HCT116 (cell line): ENCODE data around the gene BCR. TPM values are rescaled to one million over a fixed set of nuclear protein-coding genes. Genes with fewer than 3 reads are reported as not detected.

Source experiments
- ATAC-seq: fragments of 200-7000 bp; cut with Tn5 transposase; 2 replicates; pipeline ENCODE4 v1.9.1; 2020; ENCODE audit warnings: mild to moderate bottlenecking, moderate library complexity
- BruUV-seq: library from RNA; stranded (reverse); fragments of 400-500 nt; replicated peaks from 2 replicates; lab custom pipeline; 2021; lab: Mats Ljungman, UMichigan
- CTCF ChIA-PET: fragments of 300-600 bp; sonication (Branson Sonifier 250); formaldehyde crosslinking; loops from one replicate; lab custom pipeline; 2021; ENCODE audit warnings: antibody characterized with exemption; lab: Charles Lee
- POLR2A ChIA-PET: fragments of 300-600, 350-600 bp; sonication (Branson Sonifier 250); formaldehyde crosslinking; loops from one replicate; lab custom pipeline; 2021; ENCODE audit warnings: antibody characterized with exemption; lab: Charles Lee
- RAD21 ChIA-PET, 2 experiments: fragments of 300-600 bp; sonication (Branson Sonifier 250); formaldehyde crosslinking; loops; one replicate each; lab custom pipeline; 2023; ENCODE audit warnings: low total read pairs in 2 of 2; ENCODE audit not compliant: uncharacterized antibody in 2 of 2, unreplicated experiment in 2 of 2, low non-redundant PET in 1 of 2; lab: Charles Lee
- DNase-seq: peaks from one replicate; pipeline ENCODE4 v3.0.0-alpha.2; 2010; ENCODE audit warnings: low read depth, low spot score
- H2AFZ ChIP-seq: fragments of 200-600 bp; shearing (Covaris generic), sonication (generic); 2 replicates; pipeline ENCODE4 v1.6.1; 2017; ENCODE audit warnings: low read depth, mixed run types, mixed read lengths, antibody characterized with exemption, low read length; ENCODE audit not compliant: poor library complexity, severe bottlenecking
- H3K27ac ChIP-seq: 2 replicates; pipeline ENCODE4 v1.5.1; 2012; ENCODE audit warnings: low read depth, low read length
- H3K27me3 ChIP-seq: fragments of 200-600 bp; sonication (generic); 2 replicates; pipeline ENCODE4 v1.6.1; 2016; ENCODE audit warnings: mixed run types, low read length, mixed read lengths; ENCODE audit not compliant: insufficient read depth
- H3K36me3 ChIP-seq, 2 experiments: fragments of 200-500 bp in 1 of 2; fragments of 200-600 bp in 1 of 2; sonication (Bioruptor generic) in 1 of 2; sonication (generic) in 1 of 2; 2 replicates each; pipeline versions ENCODE4 v1.5.1 to v1.6.1; 2014 to 2016; ENCODE audit warnings: low read length in 2 of 2, inconsistent platforms in 1 of 2, mixed read lengths in 1 of 2, mixed run types in 1 of 2; ENCODE audit not compliant: insufficient read depth in 2 of 2, control insufficient read depth in 1 of 2
- H3K4me1 ChIP-seq, 2 experiments: fragments of 200-600 bp in 1 of 2; sonication (generic) in 1 of 2; 2 replicates each; pipeline versions ENCODE4 v1.5.1 to v1.6.1; 2012 to 2017; ENCODE audit warnings: low read length in 2 of 2, inconsistent platforms in 1 of 2, mild to moderate bottlenecking in 1 of 2, mixed read lengths in 1 of 2, mixed run types in 1 of 2, moderate library complexity in 1 of 2; ENCODE audit not compliant: insufficient read depth in 2 of 2, control insufficient read depth in 1 of 2
- H3K4me2 ChIP-seq: fragments of 200-600 bp; sonication (generic); 2 replicates; pipeline ENCODE4 v1.6.1; 2017; ENCODE audit warnings: mixed run types, low read length, mixed read lengths
- H3K4me3 ChIP-seq, 2 experiments: fragments of 200-600 bp in 1 of 2; sonication (generic) in 1 of 2; replicated peaks in 1 of 2; 2 replicates each; pipeline ENCODE4 v1.5.1; 2011 to 2016; ENCODE audit warnings: low read length in 2 of 2, control low read depth in 1 of 2, low read depth in 1 of 2, mild to moderate bottlenecking in 1 of 2, mixed read lengths in 1 of 2, mixed run types in 1 of 2
- H3K79me2 ChIP-seq: fragments of 200-600 bp; sonication (generic); 2 replicates; pipeline ENCODE4 v1.6.1; 2017; ENCODE audit warnings: mild to moderate bottlenecking, mixed run types, low read length, moderate library complexity, mixed read lengths; ENCODE audit not compliant: insufficient read depth
- H3K9ac ChIP-seq: fragments of 200-600 bp; sonication (generic); 2 replicates; pipeline ENCODE4 v1.6.1; 2016; ENCODE audit warnings: low read length, mixed read lengths
- H3K9me2 ChIP-seq: fragments of 200-600 bp; sonication (generic), shearing (Covaris generic); 2 replicates; pipeline ENCODE4 v1.6.1; 2017; ENCODE audit warnings: mixed run types, mild to moderate bottlenecking, moderate library complexity; ENCODE audit not compliant: insufficient read depth
- H3K9me3 ChIP-seq, 2 experiments: fragments of 200-500 bp in 1 of 2; fragments of 200-600 bp in 1 of 2; sonication (Bioruptor generic) in 1 of 2; sonication (generic) in 1 of 2; 2 replicates each; pipeline ENCODE4 v1.6.1; 2014 to 2017; ENCODE audit warnings: low read length in 2 of 2, mixed read lengths in 2 of 2, inconsistent platforms in 1 of 2, low read depth in 1 of 2, mild to moderate bottlenecking in 1 of 2, mixed run types in 1 of 2, moderate library complexity in 1 of 2; ENCODE audit not compliant: control insufficient read depth in 1 of 2, insufficient read depth in 1 of 2
- H4K20me1 ChIP-seq: fragments of 200-600 bp; sonication (generic), shearing (Covaris generic); 2 replicates; pipeline ENCODE4 v1.6.1; 2017; ENCODE audit warnings: mixed run types, mild to moderate bottlenecking, moderate library complexity; ENCODE audit not compliant: insufficient read depth
- ATF3 ChIP-seq: IDR thresholded peaks from 2 replicates; pipeline ENCODE4 v1.6.1; 2012
- CBX3 ChIP-seq: IDR thresholded peaks from 2 replicates; pipeline ENCODE4 v1.6.1; 2012; ENCODE audit warnings: low read depth
- CTCF ChIP-seq, 3 experiments: fragments of 200-600 bp in 1 of 3; sonication (generic) in 1 of 3; IDR thresholded peaks in 2 of 3; conservative IDR thresholded peaks in 1 of 3; 2 replicates each; pipeline ENCODE4 v1.5.1; 2012 to 2017; ENCODE audit warnings: low read depth in 2 of 3, low read length in 2 of 3, antibody characterized with exemption in 1 of 3, borderline replicate concordance in 1 of 3, control low read depth in 1 of 3, mild to moderate bottlenecking in 1 of 3, mixed read lengths in 1 of 3, mixed run types in 1 of 3, moderate library complexity in 1 of 3; ENCODE audit not compliant: insufficient read depth in 1 of 3
- EGR1 ChIP-seq: IDR thresholded peaks from 2 replicates; pipeline ENCODE4 v1.6.1; 2012; ENCODE audit warnings: low read depth
- ELF1 ChIP-seq: IDR thresholded peaks from 2 replicates; pipeline ENCODE4 v1.6.1; 2012; ENCODE audit warnings: low read depth, borderline replicate concordance
- JUND ChIP-seq: IDR thresholded peaks from 2 replicates; pipeline ENCODE4 v1.6.1; 2012
- POLR2A ChIP-seq: IDR thresholded peaks from 2 replicates; pipeline ENCODE4 v1.7.0; 2011; ENCODE audit warnings: borderline replicate concordance; ENCODE audit not compliant: insufficient read depth, insufficient read length; ENCODE audit errors: extremely low read depth
- RAD21 ChIP-seq: IDR thresholded peaks from 2 replicates; pipeline ENCODE4 v1.6.1; 2012; ENCODE audit warnings: low read depth, mild to moderate bottlenecking
- REST ChIP-seq: IDR thresholded peaks from 2 replicates; pipeline ENCODE4 v1.6.1; 2012; ENCODE audit warnings: low read depth
- SIN3A ChIP-seq: IDR thresholded peaks from 2 replicates; pipeline ENCODE4 v1.6.1; 2012; ENCODE audit warnings: low read depth
- SP1 ChIP-seq: IDR thresholded peaks from 2 replicates; pipeline ENCODE4 v1.6.1; 2012; ENCODE audit warnings: low read depth
- SRF ChIP-seq: IDR thresholded peaks from 2 replicates; pipeline ENCODE4 v1.6.1; 2012; ENCODE audit warnings: low read depth
- YY1 ChIP-seq: IDR thresholded peaks from 2 replicates; pipeline ENCODE4 v1.6.1; 2011; ENCODE audit warnings: low read length, low read depth, moderate library complexity, mild to moderate bottlenecking; ENCODE audit not compliant: insufficient replicate concordance; ENCODE audit errors: extremely low read depth
- intact Hi-C: fragments of 100-400 bp; cut with micrococcal nuclease; formaldehyde crosslinking; loops from 2 replicates; pipeline ENCODE4 v1.10.0; 2022
- total RNA-seq: library from RNA; stranded (reverse); gene quantifications from one replicate; pipeline ENCODE4 v1.2.1, GENCODE V29; 2021; ENCODE audit not compliant: unreplicated experiment

Gene BCR
- total RNA-seq, 1 experiment from 2014 or later = 39.7 TPM

- BruUV-seq = no TSS peak
- intact Hi-C loops = no loop called here
- no peak overlapping the region for H3K27ac ChIP-seq
- H3K4me2 ChIP-seq = no peak overlapping the region
- DNase-seq (no peak), ATAC-seq (no peak)
- TF ChIP-seq SP1 = no peak
- no peak for TF ChIP-seq CTCF (IDR thresholded peaks at IDR 0.05 in 2 of 3, conservative IDR thresholded peaks at IDR 0.05 in 1 of 3; ENCODE audit: borderline replicate concordance in 1 of 3, insufficient read depth in 1 of 3, low read depth in 2 of 3, low read length in 2 of 3)
- TF ChIP-seq YY1 = no peak
- no peak for TF ChIP-seq SIN3A
- TF ChIP-seq EGR1 = no peak
- TF ChIP-seq RAD21 = no peak
- TF ChIP-seq CBX3 = no peak
- TF ChIP-seq SRF = no peak
- TF ChIP-seq ELF1 = no peak
- TF ChIP-seq POLR2A = no peak
- TF ChIP-seq REST = no peak
- no peak for TF ChIP-seq JUND
- TF ChIP-seq ATF3 = no peak
- CTCF ChIA-PET = no interaction called here
- RAD21 ChIA-PET = no interaction called here
- H3K36me3 ChIP-seq = peaks cover 39 to 42% of the 10 kb centered on the region in 2 experiments
- peaks cover 5 to 7% of the 10 kb centered on the region in 2 experiments; a peak in 3 of 4 replicates for H3K4me1 ChIP-seq
- no peaks in the 10 kb centered on the region for H3K9me3 ChIP-seq
- POLR2A ChIA-PET = no interaction called here
- H3K27me3 ChIP-seq = no peaks in the 10 kb centered on the region
- no peaks in the 10 kb centered on the region for H3K79me2 ChIP-seq
- H3K4me3 ChIP-seq = no peak overlapping the region
- no peaks in the 10 kb centered on the region for H4K20me1 ChIP-seq
- no peak overlapping the region for H3K9ac ChIP-seq
- no peak overlapping the region for H2AFZ ChIP-seq
- no peaks in the 10 kb centered on the region for H3K9me2 ChIP-seq
Observed at GRCh38 chr22:23292453-23293350, 112.4 kb downstream of the BCR start.
